HG03280 (cell line): ENCODE measurements around the gene RWDD2A.
"Not testable (repeated sequence)": the region's sequence is repeated elsewhere in the genome, so short reads cannot be mapped to it uniquely, and the experiment has no call there.

Experiments
- ATAC-seq: cut with Tn5 transposase; IDR thresholded peaks from one replicate; pipeline ENCODE4 v1.9.1; 2021; ENCODE audit warnings: mild to moderate bottlenecking, moderate library complexity; ENCODE audit not compliant: unreplicated experiment

RWDD2A gene

DNA sequence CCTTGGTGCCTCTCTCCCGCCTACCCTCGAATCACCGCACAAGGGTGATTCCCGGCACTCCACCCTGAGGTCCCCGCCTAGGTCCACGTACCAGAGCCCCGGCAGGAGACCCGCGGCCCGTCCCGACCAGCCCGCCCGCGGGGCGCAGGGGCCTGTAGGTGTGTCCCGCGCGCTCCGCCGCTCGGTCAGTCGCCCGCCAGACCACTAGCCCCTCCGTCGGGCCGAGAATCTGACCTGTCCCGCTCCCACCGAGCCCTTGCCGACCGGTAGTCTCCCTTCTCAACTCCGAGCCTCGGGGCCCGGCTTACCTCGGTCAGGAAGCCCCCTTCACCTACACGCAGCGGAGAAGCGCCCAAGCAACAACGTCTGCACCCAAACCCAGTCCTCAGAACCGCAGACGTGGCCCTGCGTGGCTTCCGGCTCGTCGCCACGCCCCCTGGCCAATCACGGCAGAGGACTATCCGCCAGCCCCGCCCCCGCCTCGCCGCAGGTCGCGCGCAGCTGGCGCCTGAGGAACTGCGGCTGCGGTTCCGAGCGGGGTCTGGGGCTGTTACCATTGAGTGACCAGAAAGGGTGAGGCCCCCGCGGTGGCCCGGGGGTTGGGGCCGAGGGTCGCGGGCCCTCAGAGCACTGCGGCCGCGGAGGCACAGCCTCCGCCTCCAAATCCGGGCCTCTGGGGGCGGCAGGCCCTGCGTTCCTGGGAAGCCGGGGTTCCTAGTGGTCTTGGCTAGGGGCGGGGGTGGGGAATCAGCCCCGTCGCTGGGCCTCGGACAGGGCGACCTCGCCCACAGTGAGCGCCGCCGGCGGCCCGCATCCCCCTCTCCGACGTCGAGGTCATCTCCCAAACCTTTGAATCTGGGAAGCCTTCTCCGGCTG lies at the start of gene RWDD2A, which contains the start of gene PGM3:
Gene RWDD2A, plus strand, starts transcription at position 487 of the 876 bp plus-strand sequence. CDS start 1,095 bp downstream, outside the sequence.
Gene PGM3, minus strand, starts transcription at position 395 of the 876 bp plus-strand sequence. CDS start 2,253 bp downstream, outside the sequence.
- peak; percentile 98 for ATAC-seq

DNA sequence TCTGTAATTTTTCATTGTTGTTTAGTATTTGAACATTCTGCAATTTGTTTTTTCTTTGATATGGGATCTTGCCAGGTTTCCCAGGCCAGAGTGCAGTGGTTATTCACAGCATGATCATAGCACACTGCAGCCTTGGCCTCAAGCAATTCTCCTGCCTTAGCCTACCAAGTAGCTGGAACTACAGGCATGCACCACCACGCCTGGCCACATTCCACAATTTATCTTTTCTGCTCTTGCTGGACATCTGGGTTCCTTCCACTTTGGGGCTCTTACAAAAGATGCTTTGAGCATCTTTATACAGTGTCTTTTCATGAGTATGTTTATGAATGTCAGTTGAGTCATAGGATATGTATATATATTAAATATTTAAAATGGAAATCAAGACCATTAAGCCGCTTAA lies 42.0 kb upstream of the RWDD2A start:
- no peak for ATAC-seq

DNA sequence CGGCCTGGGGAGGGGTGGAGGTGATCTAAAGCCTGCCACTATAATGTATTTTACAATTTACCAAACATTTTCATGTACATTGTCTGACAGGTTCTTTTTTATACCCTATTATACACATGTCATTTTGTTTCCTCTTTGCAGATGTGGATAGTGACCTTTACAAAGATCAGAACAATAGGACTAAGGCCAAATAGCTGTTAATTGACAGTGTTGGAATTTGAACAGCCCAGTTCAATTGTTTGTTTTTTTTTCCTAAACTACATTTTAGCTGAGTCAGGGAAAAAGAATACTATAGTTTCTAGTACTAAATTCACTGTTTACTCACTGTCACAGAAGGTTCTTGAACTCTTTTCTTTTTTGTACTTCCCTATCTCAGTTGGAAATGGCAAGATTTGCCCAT lies 40.2 kb upstream of the RWDD2A start:
- no peak for ATAC-seq

DNA sequence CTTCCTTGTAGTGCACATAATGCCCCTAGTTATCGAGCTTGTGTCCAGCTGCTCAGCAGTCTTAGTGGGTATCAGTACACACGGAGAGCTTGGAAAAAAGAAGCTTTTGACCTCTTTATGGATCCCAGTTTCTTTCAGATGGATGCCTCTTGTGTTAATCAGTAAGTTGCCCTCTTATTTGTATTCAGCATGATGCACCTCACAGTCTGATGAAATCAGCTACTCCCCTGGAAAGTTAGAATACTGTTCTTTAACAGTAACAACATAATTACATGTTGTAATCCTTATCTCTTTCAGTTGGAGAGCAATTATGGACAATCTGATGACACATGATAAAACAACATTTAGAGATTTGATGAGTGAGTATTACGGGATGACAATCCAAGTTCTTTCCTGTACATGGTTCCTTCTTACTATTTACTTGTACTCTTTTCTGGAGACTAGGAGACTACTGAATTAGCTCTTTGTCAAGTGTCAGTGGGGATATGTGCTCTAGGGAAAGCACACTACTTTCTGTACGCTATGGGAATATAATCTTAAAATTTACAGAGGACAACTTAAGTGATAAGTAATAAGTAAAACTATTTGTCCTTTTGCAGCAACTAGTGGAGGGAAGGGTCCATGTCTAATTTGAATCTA lies 39.2 kb upstream of the RWDD2A start:
- no peak for ATAC-seq

DNA sequence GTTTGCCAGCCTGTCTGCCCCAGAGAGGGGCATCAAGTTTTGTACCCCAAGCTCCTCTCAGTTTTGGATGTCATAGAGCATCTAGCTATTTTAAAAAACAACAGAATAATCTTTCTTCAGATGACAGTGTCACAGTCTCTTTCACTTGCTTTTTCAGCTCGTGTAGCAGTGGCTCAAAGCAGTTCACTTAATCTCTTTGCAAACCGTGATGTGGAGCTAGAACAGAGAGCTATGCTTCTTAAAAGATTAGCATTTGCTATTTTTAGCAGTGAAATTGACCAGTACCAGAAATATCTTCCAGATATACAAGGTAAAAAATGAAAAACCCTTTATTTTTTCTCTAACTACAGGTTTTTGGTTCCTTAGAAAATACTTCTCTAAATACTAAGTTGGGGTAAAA lies 37.4 kb upstream of the RWDD2A start:
- no peak for ATAC-seq

DNA sequence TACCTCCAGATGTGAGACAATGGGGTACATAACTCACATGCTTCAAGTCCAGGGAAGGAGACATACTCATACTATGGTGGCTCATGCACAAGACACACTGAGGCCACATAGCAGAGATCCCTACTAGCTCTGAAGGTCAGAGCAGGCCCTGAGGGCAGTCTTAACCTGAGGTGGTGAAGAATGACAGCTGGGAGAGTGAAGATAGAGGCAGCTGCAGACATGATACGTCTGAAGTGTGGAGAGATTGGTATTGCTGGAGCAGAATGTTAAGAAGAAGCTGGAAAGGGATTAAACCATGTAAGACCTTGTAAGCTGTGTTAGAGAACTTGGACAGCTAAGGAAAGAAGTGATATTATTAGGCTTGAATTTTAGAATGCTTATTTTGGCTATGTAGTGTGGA lies 33.0 kb upstream of the RWDD2A start:
- ATAC-seq, result no peak

DNA sequence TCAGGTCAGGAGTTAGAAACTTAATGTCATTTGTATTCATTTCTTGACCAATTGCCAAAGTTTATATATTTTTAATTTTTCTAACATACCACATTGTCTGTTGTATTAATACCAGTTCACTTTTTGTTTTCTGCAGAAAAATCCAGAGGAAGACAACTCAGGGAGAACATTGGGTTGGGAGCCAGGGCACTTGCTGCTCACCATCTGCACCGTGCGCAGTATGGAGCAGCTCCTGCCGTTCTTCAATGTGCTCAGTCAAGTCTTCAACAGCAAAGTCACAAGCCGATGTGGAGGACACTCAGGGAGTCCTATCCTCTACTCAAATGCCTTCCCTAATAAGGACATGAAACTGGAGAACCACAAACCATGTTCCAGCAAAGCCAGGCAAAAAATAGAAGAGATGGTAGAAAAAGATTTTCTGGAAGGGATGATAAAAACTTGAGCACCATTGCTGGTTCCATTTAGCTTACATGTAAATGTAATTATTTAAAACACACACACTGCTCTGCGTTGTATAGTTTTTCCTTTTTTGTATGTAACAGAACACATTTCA lies 25.4 kb upstream of the RWDD2A start:
- ATAC-seq, result no peak

DNA sequence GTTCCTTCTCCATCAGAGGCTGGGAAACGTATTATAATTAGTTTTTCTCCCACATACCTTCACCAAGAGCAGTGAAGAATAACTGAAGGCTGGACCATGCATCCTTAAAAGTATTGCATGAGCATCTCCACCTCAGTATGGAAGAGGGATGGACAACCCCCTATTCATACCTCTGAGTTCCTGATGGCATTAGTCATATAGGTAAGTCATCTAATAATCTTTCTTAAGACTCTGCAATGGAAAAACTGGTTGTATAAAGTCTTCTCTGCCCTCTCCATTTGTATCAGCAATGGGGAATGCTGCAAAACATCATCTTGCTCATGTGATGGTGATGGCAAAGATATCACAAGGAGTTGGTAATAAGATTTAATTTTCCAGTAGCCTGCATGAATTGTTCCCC lies 24.6 kb upstream of the RWDD2A start:
- no peak for ATAC-seq

DNA sequence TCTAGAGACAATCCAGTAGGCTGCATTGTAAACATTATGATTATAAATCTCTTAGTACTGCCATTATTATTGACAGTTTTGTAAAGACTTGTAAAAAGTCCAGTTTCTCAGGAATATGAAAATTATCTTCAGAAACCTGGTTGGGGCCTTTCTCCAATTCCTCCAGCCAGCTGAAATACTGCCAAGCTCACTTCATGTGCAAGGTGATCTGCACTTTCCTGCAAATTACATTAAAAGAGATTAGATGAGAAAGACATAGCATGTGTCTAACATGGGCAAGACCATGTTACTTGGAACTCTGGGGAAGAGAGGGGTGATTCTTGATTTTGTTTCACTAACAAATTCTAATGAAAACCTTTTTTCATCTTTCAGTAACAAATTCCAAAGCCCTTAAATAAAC lies 24.1 kb upstream of the RWDD2A start:
- ATAC-seq, result no peak

DNA sequence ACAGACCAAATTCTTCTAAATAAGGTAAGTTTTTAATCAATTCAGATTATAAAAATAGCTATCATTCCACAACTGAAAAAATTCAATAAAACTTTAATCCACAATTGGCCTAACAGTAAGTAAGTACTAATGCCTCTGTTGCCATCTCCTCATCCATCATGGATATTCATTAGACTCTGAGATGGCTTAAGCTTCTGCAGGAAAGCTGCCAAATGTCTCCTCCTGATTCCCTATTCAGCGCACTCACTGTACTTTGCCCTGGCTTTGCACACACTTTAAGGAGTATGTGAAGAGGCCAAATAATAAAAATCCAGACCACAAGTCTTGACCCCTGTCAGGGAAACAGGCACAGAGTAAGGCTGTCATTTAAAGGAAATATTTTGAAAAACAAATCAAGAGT lies 23.6 kb upstream of the RWDD2A start:
- no peak for ATAC-seq

DNA sequence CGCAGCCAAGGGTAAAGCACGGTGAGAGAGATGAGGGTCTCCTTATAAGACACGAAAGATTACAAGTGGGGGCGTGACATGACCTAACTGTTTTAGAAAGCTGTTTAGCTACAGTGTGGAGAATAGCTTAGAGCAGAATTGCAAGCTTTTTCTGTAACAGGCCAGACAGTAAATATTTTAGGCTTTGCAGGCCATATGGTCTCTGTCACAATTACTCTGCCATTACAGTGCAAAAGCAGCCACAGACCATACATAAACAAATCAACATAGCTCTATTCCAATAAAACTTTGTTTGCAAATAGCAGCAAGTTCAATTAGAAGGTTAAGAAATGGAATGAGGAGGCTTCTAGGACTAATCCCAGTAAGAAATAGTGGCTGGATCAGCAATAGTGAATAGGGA lies 16.9 kb upstream of the RWDD2A start:
- ATAC-seq, result no peak

DNA sequence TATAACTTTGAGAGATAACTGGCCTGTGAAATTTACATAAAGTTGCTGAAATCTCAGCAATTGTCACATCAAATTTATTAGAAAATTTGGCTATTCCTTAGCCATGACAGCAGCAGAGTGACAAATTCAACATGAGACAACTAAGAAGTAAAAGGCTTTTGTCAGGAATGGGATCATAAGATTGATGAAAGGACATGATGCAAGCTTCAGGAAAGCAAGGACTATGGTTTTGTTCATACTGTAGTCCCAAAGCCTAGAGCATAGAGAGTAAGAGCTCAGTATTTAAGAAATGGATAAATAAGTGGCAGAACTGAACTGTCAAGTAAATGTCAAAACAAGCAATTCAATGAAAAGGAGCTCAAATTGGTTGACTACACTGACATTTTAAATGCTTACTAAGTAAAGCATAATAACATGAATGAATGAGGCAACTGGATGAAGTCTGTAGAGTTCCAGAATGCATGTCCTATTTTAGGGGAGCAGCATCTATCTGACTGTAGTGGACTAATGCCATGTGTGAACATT lies 12.7 kb upstream of the RWDD2A start:
- no peak for ATAC-seq

DNA sequence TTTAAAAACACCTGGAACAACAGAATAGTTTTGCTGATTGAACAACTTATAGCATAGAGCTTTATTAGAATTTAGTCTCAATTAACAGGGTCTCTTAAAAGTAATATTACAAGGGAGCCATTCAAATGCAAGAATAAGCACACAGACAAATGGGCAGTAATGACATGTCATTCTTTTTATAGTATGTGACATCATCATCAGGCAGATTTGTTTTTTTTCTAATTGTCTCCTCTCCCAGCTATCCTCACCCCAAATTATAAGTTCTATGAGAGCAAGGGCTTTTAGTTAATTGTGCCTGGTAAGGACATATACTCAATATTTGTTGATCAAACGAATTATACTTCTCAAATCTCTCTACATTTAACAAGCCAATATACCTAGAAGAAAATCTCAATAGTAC lies 11.0 kb upstream of the RWDD2A start:
- no peak for ATAC-seq

DNA sequence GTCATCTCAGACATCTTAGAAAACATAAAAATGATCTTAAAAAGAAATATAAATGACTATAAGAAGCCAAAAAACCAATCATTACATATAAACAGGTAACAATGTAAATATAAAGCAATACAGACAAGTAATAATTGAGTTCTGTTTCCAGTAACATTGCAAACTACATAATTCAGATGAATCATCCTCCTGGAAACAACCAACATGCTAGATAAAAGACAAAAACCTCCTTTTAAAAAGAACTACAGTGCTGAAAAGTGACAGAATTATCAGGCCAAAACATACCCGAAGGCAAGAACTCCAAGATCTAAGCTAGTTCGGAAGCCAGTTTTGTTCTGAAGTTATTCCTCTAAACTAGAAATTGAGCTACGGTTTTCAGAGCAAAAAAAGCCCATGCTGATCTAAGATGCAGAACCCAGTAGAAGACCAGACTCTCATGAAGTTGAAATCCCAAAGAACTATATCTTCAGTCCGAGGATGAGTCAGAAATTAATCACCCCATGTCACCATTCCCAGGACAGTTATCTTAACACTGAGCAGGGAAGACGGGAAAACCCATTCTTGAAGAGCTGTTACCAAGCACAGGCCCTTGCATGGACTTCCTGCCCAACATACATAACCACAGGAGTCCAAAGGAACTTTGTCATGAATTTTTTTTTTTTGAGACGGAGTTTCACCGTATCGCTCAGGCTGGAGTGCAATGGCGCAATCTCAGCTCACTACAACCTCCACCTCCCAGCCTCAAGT lies 9.9 kb upstream of the RWDD2A start:
- ATAC-seq, result no peak

DNA sequence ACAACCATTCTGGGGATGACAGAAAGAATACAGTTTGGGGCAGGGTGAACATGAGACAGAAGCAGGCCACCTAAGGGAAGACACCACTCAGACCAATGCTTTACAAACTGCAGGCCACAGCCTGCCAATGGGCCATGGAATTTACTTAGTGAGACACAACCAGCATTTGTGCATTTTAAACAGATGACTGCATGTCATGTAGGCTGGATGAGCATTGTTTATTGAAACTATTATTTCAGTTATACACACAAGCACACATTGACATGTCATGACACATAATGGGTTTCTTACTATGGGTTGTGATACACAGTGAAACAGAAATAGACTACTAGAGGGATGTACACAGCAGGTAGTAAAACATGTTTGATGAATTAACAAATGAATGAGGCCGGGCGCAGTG lies 8.1 kb upstream of the RWDD2A start:
- no peak for ATAC-seq

DNA sequence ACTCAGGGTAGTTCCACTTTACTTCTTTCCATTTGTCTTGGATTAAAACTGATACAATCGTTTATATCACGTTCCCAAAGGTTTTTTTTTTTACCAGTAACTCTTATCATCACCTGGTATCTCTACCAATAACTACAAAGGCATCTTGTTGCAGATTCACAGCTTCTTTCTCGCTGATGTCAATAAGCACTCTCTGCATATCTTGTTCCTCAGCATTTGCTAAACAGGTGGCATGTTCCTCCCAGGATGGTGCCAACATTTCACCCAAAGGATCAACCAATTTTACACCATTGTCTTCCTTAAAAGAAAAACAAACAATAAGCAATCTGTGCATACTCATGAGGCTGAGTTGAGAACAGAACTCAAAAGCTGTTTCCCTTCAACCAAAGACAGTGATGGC lies 4.7 kb upstream of the RWDD2A start:
- ATAC-seq, result no peak

DNA sequence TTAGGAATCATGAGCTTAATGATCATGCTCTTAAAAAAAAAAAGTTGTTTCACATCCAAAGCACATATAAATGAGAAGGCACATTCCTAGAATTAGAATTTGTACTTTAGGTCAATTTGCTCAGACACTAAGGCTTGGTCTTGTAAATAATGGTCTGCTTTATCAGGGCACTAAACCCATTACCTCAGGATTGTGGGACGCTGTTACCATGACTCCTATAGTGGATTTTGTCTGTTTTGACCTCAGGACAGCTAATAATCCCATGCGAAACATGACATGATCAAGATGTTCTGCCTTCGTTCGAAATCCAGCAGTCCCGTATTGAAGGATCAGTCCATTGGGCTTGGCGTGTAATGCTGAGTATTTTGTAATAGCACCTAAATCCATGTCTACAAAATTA lies 2.5 kb upstream of the RWDD2A start:
- no peak for ATAC-seq

DNA sequence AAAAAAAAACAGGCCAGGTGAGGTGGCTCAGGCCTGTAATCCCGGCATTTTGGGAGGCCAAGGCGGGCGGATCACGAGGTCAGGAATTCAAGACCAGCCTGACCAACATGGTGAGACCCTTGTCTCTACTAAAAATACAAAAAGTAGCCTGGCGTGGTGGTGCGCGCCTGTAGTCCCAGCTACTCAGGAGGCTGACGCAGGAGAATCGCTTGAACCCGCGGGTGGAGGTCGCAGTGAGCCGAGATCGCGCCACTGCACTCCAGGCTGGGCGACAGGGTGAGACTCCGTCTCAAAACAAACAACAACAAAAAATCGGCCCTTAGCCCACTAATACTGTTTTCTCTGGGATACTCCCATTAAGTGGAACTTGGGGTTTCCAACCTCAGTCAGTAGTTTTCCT lies 1.2 kb upstream of the RWDD2A start:
- not testable (repeated sequence) for ATAC-seq

DNA sequence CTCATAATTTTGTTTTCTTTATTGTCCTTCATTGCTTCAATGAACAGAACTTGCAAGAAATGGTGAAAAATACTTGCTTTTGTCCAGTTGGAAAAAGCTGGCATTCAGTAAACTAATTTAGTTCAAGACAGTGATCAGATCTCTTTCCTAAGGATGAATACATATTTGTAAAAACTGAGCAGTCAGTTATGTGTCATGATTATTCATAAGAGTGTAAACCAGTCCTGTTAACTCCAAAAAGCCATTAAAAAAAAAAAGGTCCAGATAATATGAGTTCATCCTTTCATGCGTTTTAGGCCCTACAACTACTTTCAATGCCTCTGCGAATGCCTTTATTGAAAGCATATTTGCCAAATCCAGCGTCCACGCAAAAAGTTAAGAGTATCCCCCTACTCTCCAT lies 701 bp upstream of the RWDD2A start:
- no peak for ATAC-seq

DNA sequence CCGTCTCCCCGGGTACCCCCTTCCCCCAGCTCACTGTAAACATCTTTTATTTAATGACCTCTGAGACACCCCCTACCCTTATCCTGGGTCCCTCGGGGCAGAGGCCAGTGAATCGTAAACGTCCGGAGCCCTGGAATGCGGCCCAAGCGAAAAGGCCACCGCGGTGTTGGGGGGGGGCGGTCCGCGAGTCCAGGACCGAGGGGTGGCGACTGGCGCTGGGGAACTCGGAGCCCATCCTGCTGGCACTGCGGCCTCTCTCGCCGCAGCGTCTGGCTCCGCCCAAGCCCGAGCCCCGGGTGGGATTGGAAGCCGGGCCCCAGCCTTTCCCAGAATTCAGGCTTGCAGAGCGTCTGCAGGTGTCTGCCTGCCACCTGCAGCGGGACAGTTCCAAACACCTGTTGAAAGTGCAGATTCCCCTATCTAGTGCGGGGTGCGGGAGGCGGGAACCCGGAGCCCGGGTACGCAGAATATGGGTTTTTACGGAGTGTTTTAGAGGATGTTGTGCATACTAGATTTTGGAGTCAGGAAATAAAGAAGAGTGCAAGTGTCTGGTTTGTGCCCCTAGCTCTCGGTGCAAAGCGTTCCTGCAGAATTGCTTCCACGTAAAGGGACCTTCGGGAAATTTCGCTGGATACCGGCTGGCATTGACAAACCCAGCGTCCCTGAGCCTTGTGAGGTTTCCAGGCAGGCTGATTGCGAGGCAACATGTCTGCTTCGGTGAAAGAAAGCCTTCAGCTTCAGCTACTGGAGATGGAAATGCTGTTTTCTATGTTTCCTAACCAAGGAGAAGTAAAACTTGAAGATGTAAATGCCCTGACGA lies 800 bp downstream of the RWDD2A start:
- peak; percentile 10 for ATAC-seq
